ENCODE results near the gene FKTN. TPM values are rescaled to one million over a fixed set of nuclear protein-coding genes. Genes with fewer than 3 reads are reported as not detected.

FKTN gene
- total and polyA plus RNA-seq, 9 donors = 3.8 to 19.5 (median 12.9) TPM

GRCh38 chr9:105621001-105621400 is 63.1 kb downstream of the FKTN start:
- intact Hi-C loops (cut with DNase I) = no loop called here
- no peaks in the 10 kb centered on the region for H3K27me3 ChIP-seq
- 89 to 94% (median 93%) methylated on average over 2 of the region's 2 CpGs for WGBS, 3 donors
- TF ChIP-seq POLR2A (IDR thresholded peaks at IDR 0.05) (no peak), EP300 (IDR thresholded peaks at IDR 0.05) (no peak), CTCF (IDR thresholded peaks at IDR 0.05) (no peak)
- DNase-seq = no peak
- H3K27ac ChIP-seq = no peak overlapping the region
- no peak overlapping the region for H3K4me3 ChIP-seq
- H3K4me1 ChIP-seq (ENCODE audit: insufficient read depth) = no peaks in the 10 kb centered on the region
- H3K9me3 ChIP-seq = no peaks in the 10 kb centered on the region
- no peaks in the 10 kb centered on the region for H3K36me3 ChIP-seq

- H3K36me3 ChIP-seq = no peaks in the 10 kb centered on the region
- H3K27ac ChIP-seq = no peak overlapping the region
- H3K9me3 ChIP-seq = no peaks in the 10 kb centered on the region
- intact Hi-C loops (cut with DNase I) = no loop called here
- no peak for DNase-seq
- H3K27me3 ChIP-seq = no peaks in the 10 kb centered on the region
- no peaks in the 10 kb centered on the region for H3K4me1 ChIP-seq (ENCODE audit: insufficient read depth)
- 71 to 83% (median 81%) methylated on average over 1 of the region's 1 CpG for WGBS, 3 donors
- TF ChIP-seq POLR2A (IDR thresholded peaks at IDR 0.05) (no peak), EP300 (IDR thresholded peaks at IDR 0.05) (no peak), CTCF (IDR thresholded peaks at IDR 0.05) (no peak)
- H3K4me3 ChIP-seq = no peak overlapping the region
Measured at GRCh38 chr9:105625088-105625487, 67.2 kb downstream of the FKTN start.

GRCh38 chr9:105632807-105633206 is 74.9 kb downstream of the FKTN start:
- DNase-seq = no peak
- Histone ChIP-seq H3K36me3 (no peaks in the 10 kb centered on the region), H3K4me3 (no peak overlapping the region), H3K27ac (no peak overlapping the region), H3K27me3 (no peaks in the 10 kb centered on the region), H3K4me1 (ENCODE audit: insufficient read depth) (no peaks in the 10 kb centered on the region), H3K9me3 (no peaks in the 10 kb centered on the region)
- intact Hi-C loops (cut with DNase I) = no loop called here
- TF ChIP-seq CTCF (IDR thresholded peaks at IDR 0.05) (no peak), EP300 (IDR thresholded peaks at IDR 0.05) (no peak), POLR2A (IDR thresholded peaks at IDR 0.05) (no peak)
- 93 to 95% (median 94%) methylated on average over 1 of the region's 1 CpG for WGBS, 3 donors

- intact Hi-C loops (cut with DNase I) = no loop called here
- no peaks in the 10 kb centered on the region for H3K9me3 ChIP-seq
- H3K4me3 ChIP-seq = no peak overlapping the region
- H3K27me3 ChIP-seq = no peaks in the 10 kb centered on the region
- DNase-seq = no peak
- H3K36me3 ChIP-seq = no peaks in the 10 kb centered on the region
- no peak overlapping the region for H3K27ac ChIP-seq
- H3K4me1 ChIP-seq (ENCODE audit: insufficient read depth) = no peaks in the 10 kb centered on the region
- TF ChIP-seq CTCF (IDR thresholded peaks at IDR 0.05) (no peak), POLR2A (IDR thresholded peaks at IDR 0.05) (no peak), EP300 (IDR thresholded peaks at IDR 0.05) (no peak)
- 67 to 74% (median 71%) methylated on average over 3 of the region's 3 CpGs for WGBS, 3 donors
Measured at GRCh38 chr9:105633411-105633810, 75.5 kb downstream of the FKTN start.

- no peak for DNase-seq
- WGBS, 3 donors = 95 to 98% (median 98%) methylated on average over 1 of the region's 1 CpG
- H3K27ac ChIP-seq = no peak overlapping the region
- H3K4me1 ChIP-seq (ENCODE audit: insufficient read depth) = no peaks in the 10 kb centered on the region
- no peaks in the 10 kb centered on the region for H3K9me3 ChIP-seq
- H3K4me3 ChIP-seq = no peak overlapping the region
- no peak for TF ChIP-seq CTCF (IDR thresholded peaks at IDR 0.05)
- TF ChIP-seq POLR2A (IDR thresholded peaks at IDR 0.05) = no peak
- TF ChIP-seq EP300 (IDR thresholded peaks at IDR 0.05) = no peak
- H3K36me3 ChIP-seq = no peaks in the 10 kb centered on the region
- no peaks in the 10 kb centered on the region for H3K27me3 ChIP-seq
- intact Hi-C loops (cut with DNase I) = no loop called here
Measured at GRCh38 chr9:105636331-105636730, 78.4 kb downstream of the FKTN start.
